ENCODE data around the gene TGM3. TPM values are rescaled to one million over a fixed set of nuclear protein-coding genes. Genes with fewer than 3 reads are reported as not detected.

TGM3 gene
- polyA plus RNA-seq, 4 donors: 0.54 to 0.98 (median 0.88) TPM

- DNase-seq (ENCODE audit: low read depth in 4 of 4, low spot score in 2 of 4): no peak
Observed at GRCh38 chr20:2304180-2304579, 8.4 kb downstream of the TGM3 start.

GRCh38 chr20:2305029-2305428 lies 9.2 kb downstream of the TGM3 start:
- no peak for DNase-seq (ENCODE audit: low read depth in 4 of 4, low spot score in 2 of 4)

GRCh38 chr20:2305479-2305878 lies 9.7 kb downstream of the TGM3 start:
- DNase-seq (ENCODE audit: low read depth in 4 of 4, low spot score in 2 of 4): no peak

- DNase-seq (ENCODE audit: low read depth in 4 of 4, low spot score in 2 of 4): no peak
Observed at GRCh38 chr20:2305946-2306345, 10.1 kb downstream of the TGM3 start.

GRCh38 chr20:2307136-2307535 lies 11.3 kb downstream of the TGM3 start:
- DNase-seq (ENCODE audit: low read depth in 4 of 4, low spot score in 2 of 4): no peak

GRCh38 chr20:2311329-2311728 lies 15.5 kb downstream of the TGM3 start:
- no peak for DNase-seq (ENCODE audit: low read depth in 4 of 4, low spot score in 2 of 4)

- DNase-seq (ENCODE audit: low read depth in 4 of 4, low spot score in 2 of 4): no peak
Observed at GRCh38 chr20:2312876-2313275, 17.1 kb downstream of the TGM3 start.

- no peak for DNase-seq (ENCODE audit: low read depth in 4 of 4, low spot score in 2 of 4)
Observed at GRCh38 chr20:2313316-2313715, 17.5 kb downstream of the TGM3 start.

GRCh38 chr20:2314759-2315439 lies 19.1 kb downstream of the TGM3 start:
- DNase-seq (ENCODE audit: low read depth in 4 of 4, low spot score in 2 of 4): no peak

- DNase-seq (ENCODE audit: low read depth in 4 of 4, low spot score in 2 of 4): no peak
Observed at GRCh38 chr20:2315440-2315778, 19.6 kb downstream of the TGM3 start.

GRCh38 chr20:2316847-2317495 lies 21.2 kb downstream of the TGM3 start:
- no peak for DNase-seq (ENCODE audit: low read depth in 4 of 4, low spot score in 2 of 4)

- no peak for DNase-seq (ENCODE audit: low read depth in 4 of 4, low spot score in 2 of 4)
Observed at GRCh38 chr20:2320813-2321658, 25.2 kb downstream of the TGM3 start.

GRCh38 chr20:2323051-2323450 lies 27.2 kb downstream of the TGM3 start:
- no peak for DNase-seq (ENCODE audit: low read depth in 4 of 4, low spot score in 2 of 4)

GRCh38 chr20:2326046-2326445 lies 30.2 kb downstream of the TGM3 start:
- no peak for DNase-seq (ENCODE audit: low read depth in 4 of 4, low spot score in 2 of 4)

- no peak for DNase-seq (ENCODE audit: low read depth in 4 of 4, low spot score in 2 of 4)
Observed at GRCh38 chr20:2327620-2328555, 32.1 kb downstream of the TGM3 start.

- DNase-seq (ENCODE audit: low read depth in 4 of 4, low spot score in 2 of 4): no peak
Observed at GRCh38 chr20:2329286-2329685, 33.5 kb downstream of the TGM3 start.

GRCh38 chr20:2330090-2330695 lies 34.4 kb downstream of the TGM3 start:
- DNase-seq (ENCODE audit: low read depth in 4 of 4, low spot score in 2 of 4): no peak

GRCh38 chr20:2331106-2331505 lies 35.3 kb downstream of the TGM3 start:
- DNase-seq (ENCODE audit: low read depth in 4 of 4, low spot score in 2 of 4): no peak

- no peak for DNase-seq (ENCODE audit: low read depth in 4 of 4, low spot score in 2 of 4)
Observed at GRCh38 chr20:2331901-2332565, 36.2 kb downstream of the TGM3 start.

GRCh38 chr20:2332711-2333110 lies 36.9 kb downstream of the TGM3 start:
- DNase-seq (ENCODE audit: low read depth in 4 of 4, low spot score in 2 of 4): no peak

Data from left renal cortex interstitium (tissue), 4 donors.